Cardiac muscle cell (in vitro differentiated cells and primary cell): Measurements from ENCODE around the gene BAZ1A. TPM values are rescaled to one million over a fixed set of nuclear protein-coding genes. Genes with fewer than 3 reads are reported as not detected.

Experiments used
- DNase-seq, 2 donors: peaks; one replicate each; pipeline versions ENCODE4 v3.0.0 to v3.0.0-alpha.2; 2010 to 2017; ENCODE audit warnings: low read depth in 1 of 2, low spot score in 1 of 2
- H3K27ac ChIP-seq: fragments of 200-600 bp; sonication (generic); 2 replicates; pipeline ENCODE4 v1.5.1; 2016
- H3K27me3 ChIP-seq: fragments of 200-600 bp; sonication (generic); 2 replicates; pipeline ENCODE4 v1.6.0; 2016; ENCODE audit warnings: control low read depth
- H3K36me3 ChIP-seq: fragments of 200-600 bp; sonication (generic); 2 replicates; pipeline ENCODE4 v1.5.1; 2016; ENCODE audit warnings: control low read depth
- H3K4me1 ChIP-seq: fragments of 200-600 bp; sonication (generic); 2 replicates; pipeline ENCODE4 v1.8.1; 2017; ENCODE audit warnings: low read depth, mild to moderate bottlenecking, mixed run types
- H3K4me3 ChIP-seq: fragments of 200-600 bp; sonication (generic); 2 replicates; pipeline ENCODE4 v1.5.1; 2016; ENCODE audit warnings: mild to moderate bottlenecking
- H3K9me3 ChIP-seq: fragments of 200-600 bp; sonication (generic); 2 replicates; pipeline ENCODE4 v1.5.1; 2017; ENCODE audit warnings: low read depth, mild to moderate bottlenecking, control low read depth
- CTCF ChIP-seq: IDR thresholded peaks from 2 replicates; pipeline ENCODE4 v1.5.1; 2012; ENCODE audit warnings: low read depth, mild to moderate bottlenecking, low read length
- polyA plus RNA-seq: library from polyadenylated mRNA; unstranded; fragments of >200 nt; fragmentation: Nextera tagmentation; extraction: Ambion mirVana; gene quantifications from 2 replicates; pipeline ENCODE4 v1.2.1, GENCODE V29; 2016
- total RNA-seq: library from RNA; depleted of rRNA; stranded (reverse); fragments of >200 nt; gene quantifications from 2 replicates; pipeline ENCODE4 v1.2.3, GENCODE V29; 2016

Gene BAZ1A
- total and polyA plus RNA-seq, 2 experiments from 2014 or later: 7.2 to 11.1 TPM

GRCh38 chr14:34912182-34912581, 37.0 kb upstream of the BAZ1A start:
- DNase-seq: peak in 1 of 2 donors; percentile 8
- no peaks in the 10 kb centered on the region for H3K36me3 ChIP-seq
- no peak overlapping the region for H3K4me3 ChIP-seq
- H3K27ac ChIP-seq: no peak overlapping the region
- H3K27me3 ChIP-seq: no peaks in the 10 kb centered on the region
- no peaks in the 10 kb centered on the region for H3K9me3 ChIP-seq
- TF ChIP-seq CTCF: peak; percentile 2
- H3K4me1 ChIP-seq: peaks cover 3% of the 10 kb centered on the region

- DNase-seq: peak; percentile 1 to 68
- H3K9me3 ChIP-seq: no peaks in the 10 kb centered on the region
- H3K27ac ChIP-seq: no peak overlapping the region
- peaks cover 3% of the 10 kb centered on the region for H3K4me1 ChIP-seq
- H3K4me3 ChIP-seq: no peak overlapping the region
- TF ChIP-seq CTCF: no peak
- H3K36me3 ChIP-seq: no peaks in the 10 kb centered on the region
- H3K27me3 ChIP-seq: no peaks in the 10 kb centered on the region
Measured at GRCh38 chr14:34911209-34912150, 36.3 kb upstream of the BAZ1A start.

GRCh38 chr14:34906287-34906686, 31.1 kb upstream of the BAZ1A start:
- no peak for DNase-seq
- Histone ChIP-seq H3K4me1 (no peaks in the 10 kb centered on the region), H3K36me3 (no peaks in the 10 kb centered on the region), H3K4me3 (no peak overlapping the region), H3K9me3 (no peaks in the 10 kb centered on the region), H3K27ac (no peak overlapping the region), H3K27me3 (no peaks in the 10 kb centered on the region)
- TF ChIP-seq CTCF: no peak

GRCh38 chr14:34895277-34895676, 20.1 kb upstream of the BAZ1A start:
- TF ChIP-seq CTCF: no peak
- Histone ChIP-seq H3K4me3 (no peak overlapping the region), H3K27ac (no peak overlapping the region), H3K27me3 (no peaks in the 10 kb centered on the region), H3K4me1 (no peaks in the 10 kb centered on the region), H3K9me3 (no peaks in the 10 kb centered on the region), H3K36me3 (no peaks in the 10 kb centered on the region)
- no peak for DNase-seq

- no peak for TF ChIP-seq CTCF
- no peaks in the 10 kb centered on the region for H3K4me1 ChIP-seq
- H3K27ac ChIP-seq: no peak overlapping the region
- H3K27me3 ChIP-seq: no peaks in the 10 kb centered on the region
- no peak overlapping the region for H3K4me3 ChIP-seq
- DNase-seq: no peak
- H3K36me3 ChIP-seq: no peaks in the 10 kb centered on the region
- H3K9me3 ChIP-seq: no peaks in the 10 kb centered on the region
Measured at GRCh38 chr14:34890937-34891336, 15.8 kb upstream of the BAZ1A start.
